Measurements from ENCODE around the gene MKRN2OS.
"Not testable (repeated sequence)": the region's sequence is repeated elsewhere in the genome, so short reads cannot be mapped to it uniquely, and the experiment has no call there.

DNA sequence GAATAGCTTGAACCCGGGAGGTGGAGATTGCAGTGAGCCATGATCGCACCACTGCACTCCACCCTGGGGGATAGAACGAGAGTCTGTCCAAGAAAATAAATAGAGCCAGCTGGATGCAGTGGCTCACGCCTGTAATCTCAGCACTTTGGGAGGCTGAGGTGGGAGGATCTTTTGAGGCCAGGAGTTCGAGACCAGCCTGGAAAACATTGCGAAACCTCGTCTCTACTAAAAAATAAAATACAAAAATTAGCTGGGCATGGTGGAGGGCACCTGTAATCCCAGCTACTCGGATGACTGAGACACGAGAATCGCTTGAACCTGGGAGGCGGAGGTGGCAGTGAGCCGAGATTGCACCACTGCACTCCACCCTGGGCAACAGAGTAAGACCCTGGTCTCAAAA, 1.8 kb downstream of the MKRN2OS start:
- TF ChIP-seq, protein P1, sequence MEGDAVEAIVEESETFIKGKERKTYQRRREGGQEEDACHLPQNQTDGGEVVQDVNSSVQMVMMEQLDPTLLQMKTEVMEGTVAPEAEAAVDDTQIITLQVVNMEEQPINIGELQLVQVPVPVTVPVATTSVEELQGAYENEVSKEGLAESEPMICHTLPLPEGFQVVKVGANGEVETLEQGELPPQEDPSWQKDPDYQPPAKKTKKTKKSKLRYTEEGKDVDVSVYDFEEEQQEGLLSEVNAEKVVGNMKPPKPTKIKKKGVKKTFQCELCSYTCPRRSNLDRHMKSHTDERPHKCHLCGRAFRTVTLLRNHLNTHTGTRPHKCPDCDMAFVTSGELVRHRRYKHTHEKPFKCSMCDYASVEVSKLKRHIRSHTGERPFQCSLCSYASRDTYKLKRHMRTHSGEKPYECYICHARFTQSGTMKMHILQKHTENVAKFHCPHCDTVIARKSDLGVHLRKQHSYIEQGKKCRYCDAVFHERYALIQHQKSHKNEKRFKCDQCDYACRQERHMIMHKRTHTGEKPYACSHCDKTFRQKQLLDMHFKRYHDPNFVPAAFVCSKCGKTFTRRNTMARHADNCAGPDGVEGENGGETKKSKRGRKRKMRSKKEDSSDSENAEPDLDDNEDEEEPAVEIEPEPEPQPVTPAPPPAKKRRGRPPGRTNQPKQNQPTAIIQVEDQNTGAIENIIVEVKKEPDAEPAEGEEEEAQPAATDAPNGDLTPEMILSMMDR (conservative IDR thresholded peaks at IDR 0.05; ENCODE audit: low read depth, low read length), result not testable (repeated sequence)
- TF ChIP-seq EZH2 (IDR thresholded peaks at IDR 0.05; ENCODE audit: borderline replicate concordance, low read depth, low read length, poor library complexity, severe bottlenecking), result not testable (repeated sequence)

All from A673 (cell line).